ENCODE data around the gene ELMO2.

Gene ELMO2, protein sequence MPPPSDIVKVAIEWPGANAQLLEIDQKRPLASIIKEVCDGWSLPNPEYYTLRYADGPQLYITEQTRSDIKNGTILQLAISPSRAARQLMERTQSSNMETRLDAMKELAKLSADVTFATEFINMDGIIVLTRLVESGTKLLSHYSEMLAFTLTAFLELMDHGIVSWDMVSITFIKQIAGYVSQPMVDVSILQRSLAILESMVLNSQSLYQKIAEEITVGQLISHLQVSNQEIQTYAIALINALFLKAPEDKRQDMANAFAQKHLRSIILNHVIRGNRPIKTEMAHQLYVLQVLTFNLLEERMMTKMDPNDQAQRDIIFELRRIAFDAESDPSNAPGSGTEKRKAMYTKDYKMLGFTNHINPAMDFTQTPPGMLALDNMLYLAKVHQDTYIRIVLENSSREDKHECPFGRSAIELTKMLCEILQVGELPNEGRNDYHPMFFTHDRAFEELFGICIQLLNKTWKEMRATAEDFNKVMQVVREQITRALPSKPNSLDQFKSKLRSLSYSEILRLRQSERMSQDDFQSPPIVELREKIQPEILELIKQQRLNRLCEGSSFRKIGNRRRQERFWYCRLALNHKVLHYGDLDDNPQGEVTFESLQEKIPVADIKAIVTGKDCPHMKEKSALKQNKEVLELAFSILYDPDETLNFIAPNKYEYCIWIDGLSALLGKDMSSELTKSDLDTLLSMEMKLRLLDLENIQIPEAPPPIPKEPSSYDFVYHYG

DNA sequence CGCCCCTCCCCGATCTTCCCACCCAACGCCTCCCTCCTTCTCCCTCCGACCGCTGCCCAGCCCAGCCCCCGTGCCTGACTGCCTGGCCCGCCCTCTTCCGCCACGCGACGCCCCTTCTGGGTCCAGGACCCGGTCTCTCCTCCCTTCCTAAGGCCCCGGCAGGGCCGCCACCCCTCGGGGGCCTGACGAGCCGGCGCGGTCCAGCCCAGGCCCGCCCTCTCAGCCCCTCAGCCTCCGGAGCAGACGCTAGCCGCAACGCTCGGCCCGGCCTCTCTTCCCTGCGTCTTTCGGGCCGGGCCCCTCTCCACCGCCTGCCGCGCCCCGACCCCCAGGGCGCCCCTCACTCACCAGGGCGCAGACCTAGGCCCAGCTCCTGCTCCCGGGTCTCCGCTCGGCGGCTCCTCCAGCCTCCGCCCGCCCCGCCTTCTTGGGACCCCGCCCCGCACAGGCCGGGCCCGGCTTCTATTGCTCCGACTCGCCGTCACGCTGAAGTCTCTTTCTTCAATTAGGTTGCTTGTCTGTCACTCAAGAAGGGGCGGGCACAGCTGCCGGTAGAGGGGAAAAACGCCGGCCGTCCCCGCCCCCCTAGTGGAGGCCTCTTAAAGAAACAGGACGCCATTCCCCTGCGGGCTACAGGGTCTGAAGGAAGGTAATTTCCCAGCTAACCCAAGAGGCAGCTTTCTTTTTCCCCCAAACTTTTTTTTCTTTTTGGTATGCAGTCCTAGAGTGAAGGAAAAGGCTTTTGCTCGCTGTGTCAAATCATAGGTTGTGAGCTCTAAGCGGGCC is at the start of gene ELMO2:
TSS of gene ELMO2 (minus strand) at position 416 of the 786 bp plus-strand sequence. CDS start 12,133 bp downstream, outside the sequence.
- DNase-seq = peak; percentile 98

DNA sequence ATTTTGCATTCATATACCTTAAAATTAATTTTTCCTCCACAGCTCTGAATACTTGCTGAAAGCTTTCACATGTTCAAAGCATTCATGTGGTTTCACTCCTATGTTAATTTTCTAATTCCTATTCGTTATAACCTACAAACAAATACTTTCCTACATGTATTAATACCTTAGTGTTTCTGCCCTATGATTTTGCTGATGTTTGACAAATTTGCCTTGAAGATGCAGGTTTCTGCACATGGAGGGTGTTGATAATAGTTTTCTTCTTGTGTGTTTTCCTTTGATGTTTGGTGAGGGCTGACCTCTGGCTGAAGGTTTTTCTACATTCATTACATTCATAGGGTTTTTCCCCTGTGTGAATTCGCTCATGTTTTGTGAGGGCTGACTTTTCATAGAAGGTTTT is 49.3 kb upstream of the ELMO2 start:
- no peak for DNase-seq

DNA sequence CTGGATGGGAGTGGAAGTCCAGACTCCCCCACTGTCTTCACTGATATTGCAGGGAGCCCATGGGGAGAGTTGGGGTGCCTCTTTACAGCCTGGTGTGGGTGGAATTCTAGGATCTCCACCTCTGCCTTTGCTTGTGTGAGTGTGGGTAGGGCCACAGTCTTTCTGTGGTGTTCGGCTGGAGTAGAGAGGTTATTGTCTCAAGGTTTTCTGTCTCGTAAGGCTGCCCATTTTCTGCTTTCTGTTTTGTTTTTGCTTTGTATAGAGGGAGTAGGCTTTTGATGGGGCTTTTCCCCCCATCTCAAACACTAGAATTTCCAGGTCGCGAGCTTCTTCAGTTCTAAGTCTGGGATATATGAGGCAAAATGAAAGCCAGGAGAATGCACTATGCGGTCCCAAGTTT is 40.4 kb upstream of the ELMO2 start:
- no peak for DNase-seq

DNA sequence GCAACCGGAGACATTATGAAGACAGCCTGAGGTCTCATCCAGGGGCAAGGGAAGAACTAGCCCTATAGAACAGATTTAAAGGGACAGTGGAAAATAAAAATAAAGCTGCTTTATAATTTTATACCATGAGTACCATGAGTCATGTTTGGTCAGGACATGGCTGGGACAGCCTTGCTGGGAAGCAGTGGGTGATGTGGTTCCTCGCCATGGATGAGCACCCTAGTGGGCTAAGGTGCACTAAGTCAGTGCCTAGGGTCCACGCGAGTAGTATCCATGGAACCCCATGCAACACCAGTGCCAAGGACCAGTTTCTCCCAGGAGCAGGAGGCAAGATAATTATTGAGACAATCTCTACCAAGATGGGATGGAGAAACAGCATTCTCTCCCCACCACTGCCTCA is 33.4 kb upstream of the ELMO2 start:
- no peak for DNase-seq

DNA sequence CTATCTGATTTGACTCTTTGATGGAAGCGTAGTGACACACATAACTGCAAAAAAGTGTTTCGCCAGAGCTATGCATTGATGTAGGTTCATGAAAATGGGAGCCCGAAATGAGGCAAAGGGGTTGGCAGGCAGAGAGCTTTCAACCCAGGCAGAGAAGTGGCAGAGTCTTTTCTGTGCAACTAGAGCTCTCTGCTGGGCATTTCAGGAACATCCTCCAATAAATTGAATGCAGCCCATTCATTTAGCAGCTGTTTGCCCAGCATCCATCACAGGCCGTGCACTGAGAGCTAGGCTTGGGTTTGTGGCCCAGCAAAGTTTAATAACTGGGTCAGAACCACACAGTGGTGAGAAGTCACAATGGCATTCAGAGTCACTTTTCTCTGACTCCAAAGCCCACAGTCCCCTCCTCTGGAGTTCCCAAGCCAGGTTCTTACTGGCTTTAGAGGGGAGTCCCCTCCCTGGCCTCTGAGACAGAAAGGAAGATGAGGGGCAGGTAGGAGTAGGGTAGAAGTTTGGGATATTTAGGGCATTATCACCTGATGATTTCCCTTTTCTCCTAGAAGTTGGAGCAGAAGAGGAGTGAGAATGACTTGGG is 31.8 kb upstream of the ELMO2 start:
- peak; percentile 25 for DNase-seq

DNA sequence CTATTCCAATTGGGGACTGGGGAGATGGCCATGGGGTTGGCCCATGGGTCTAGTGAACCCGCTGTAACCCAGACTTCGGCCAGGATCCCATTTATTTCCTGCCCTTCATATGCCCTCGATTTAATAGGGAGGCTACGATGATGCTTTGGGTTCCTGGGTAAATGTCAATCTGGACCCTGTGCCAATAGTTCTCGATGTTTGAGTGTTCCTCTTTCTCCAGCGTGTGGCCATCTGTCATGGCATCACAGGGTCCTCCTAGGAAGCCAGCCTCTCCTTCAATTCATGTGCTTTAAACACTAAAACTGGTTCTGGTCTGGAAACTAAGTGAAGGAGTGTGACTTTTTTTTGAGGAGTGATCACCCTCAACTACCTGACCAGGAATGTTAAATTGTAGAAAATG is 28.7 kb upstream of the ELMO2 start:
- DNase-seq = no peak

DNA sequence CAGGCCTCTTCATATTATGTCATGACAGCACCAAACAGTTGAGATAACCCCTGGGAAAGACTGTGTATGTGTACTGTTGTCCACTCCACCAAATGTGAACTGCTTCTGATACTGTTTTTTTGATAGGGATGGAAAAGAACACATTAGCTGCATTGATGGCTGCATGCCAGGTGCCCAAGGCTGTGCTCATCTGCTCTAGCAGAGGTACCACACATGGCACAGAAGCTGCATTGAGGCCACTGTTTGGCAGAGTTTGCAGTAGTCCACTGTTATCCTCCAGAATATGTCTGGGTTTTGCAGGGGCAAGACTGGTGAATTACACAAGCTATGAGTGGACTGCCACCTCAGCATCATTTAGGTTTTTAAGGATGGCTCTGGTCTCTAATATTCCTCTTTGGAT is 28.2 kb upstream of the ELMO2 start:
- no peak for DNase-seq

DNA sequence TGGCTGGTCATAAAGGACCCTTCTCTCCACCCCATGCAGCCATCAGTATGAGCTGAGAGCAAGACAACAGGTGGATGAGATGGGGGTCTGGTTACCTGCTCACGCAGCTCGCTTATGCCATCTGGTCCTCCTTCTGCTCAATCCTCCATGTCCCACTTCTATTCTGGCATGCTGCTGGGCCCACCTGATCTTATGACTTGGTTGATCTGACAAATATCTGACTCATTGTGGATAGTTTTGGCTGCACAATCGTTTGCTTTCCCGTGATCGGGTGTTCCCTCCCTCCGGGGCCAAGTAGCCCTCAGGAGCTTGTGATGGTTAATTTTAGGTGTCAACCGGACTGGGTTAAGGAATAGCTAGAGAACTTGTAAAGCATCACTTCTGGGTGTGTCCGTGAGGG is 26.6 kb upstream of the ELMO2 start:
- no peak for DNase-seq

DNA sequence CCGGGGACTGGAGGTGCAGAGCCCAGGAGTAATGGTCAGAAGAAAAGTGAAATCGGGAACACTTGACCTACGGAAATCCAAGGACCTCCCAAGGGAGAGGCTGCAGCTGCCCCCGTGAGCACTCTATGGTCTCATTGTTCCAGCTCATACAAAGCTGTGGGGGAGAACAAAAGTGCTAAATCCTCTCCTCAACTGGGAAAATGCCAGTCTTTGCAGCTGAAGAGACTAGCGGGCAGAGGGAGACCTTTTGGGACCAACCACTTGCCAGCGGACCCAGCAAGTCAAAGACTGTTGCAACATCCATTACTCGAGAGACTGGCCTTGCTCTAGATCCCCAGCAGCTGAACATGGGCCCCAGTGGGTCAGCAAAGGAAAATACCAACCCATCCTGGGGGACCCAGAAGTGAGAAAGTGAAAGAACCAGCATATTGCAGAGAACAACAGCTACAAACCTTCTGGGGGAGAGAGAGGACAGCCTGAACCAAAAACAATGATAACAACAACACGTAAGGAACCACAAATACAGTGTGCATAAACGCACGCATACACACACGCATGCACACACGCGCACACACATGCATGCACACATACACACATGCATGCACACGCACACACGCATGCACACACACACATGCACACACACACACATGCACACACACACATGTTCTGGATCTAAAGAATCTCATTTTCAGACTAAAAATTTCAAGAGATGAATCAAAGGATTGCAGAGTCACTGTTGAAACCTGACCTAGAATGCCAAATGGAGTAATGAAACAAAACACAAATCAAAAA is 24.7 kb upstream of the ELMO2 start:
- DNase-seq = no peak

DNA sequence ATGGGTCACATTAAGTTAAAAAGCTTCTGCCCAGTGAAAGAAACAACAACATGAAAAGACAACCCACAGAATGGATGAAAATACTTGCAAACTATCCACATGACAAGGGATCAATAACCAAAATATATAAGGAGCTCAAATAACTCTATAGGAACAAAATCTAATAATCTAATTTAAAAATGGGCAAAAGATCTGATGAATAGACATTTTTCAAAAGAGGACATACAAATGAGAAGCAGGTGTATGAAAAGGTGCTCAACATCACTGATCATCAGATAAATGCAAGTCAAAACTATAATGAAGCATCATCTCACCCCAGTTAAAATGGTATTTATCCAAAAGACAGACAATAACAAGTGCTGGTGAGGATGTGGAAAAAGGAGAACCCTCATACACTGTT is 21.0 kb upstream of the ELMO2 start:
- no peak for DNase-seq

DNA sequence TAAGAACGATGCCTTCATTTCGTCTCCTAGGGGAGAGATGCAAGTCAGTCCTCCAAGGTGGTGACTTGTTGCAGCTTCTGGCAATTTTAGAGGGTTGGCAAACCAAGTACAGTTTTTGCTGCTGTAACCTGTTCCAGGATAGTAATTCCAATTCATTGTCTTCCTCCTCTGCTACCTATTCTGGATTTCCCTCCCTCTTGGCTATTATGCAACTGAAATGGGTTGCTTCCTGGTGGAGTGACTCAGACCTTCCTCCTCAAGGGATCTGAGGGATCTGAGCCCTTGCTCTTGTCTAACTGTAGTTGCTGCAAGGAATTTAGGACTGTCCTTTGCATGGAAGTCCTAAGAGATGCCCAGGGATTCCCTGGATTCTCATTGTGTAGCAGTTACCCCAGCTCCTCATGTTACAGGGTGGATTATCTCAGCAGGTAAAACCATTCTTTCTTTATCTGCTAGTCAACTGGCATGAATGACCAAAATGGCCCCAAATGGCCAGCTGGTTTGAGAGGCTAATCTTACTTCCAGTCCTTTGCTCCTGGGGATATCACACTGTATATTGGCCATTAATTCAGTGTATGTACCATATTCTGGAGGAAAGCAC is 17.6 kb upstream of the ELMO2 start:
- peak; percentile 7 for DNase-seq

DNA sequence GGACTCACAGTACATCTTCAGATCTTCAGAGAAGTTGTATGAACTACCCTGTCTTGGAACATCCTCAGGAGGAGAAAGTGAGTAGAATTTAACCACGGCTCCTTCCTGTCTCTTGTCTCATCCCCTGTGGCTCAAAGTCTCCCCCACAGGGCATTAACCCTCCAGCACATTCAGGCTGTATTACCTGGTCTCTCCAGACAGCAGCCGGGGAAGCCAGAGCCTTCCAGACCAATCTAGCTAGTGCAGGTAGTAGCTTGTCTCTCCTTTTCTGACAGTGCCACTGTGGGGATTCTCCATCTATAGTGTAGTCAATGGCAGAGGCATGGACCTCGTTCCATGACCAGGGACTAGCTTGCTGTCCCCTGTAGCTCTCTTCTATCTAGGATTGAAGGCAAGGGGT is 16.9 kb upstream of the ELMO2 start:
- no peak for DNase-seq

DNA sequence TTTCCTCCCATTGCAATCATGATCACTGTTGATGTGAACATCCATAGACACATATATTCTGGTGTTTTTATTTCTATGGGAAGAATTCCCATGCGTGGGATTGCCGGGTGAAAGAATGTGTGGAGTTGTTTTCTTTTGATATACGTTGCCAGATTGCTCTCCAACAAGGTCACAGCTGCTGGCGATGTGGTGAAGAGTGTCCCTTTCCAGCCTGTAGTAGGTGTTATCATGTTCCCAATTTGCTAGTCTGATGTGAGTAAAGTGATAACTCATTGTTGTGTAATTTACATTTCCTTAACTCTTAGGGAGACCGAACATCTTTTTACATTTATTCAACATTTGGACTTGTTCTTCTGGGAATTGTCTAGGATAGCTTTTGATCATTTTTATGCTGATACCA is 14.5 kb upstream of the ELMO2 start:
- no peak for DNase-seq

DNA sequence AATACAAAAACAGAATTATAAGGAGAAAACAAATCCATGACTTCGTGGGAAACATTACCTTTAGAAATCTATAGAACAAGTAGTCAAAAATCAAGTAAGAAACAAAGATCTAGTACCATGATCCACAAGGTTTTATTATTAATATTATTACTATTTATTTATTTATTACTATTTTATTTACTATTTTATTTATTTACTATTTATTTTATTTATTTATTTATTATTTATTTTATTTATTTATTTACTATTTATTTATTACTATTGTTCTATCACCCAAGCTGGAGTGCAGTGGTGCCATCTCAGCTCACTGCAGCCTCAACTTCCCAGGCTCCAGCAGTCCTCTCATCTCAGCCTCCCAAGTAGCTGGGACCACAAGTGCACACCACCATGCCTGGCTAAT is 13.5 kb upstream of the ELMO2 start:
- no peak for DNase-seq

DNA sequence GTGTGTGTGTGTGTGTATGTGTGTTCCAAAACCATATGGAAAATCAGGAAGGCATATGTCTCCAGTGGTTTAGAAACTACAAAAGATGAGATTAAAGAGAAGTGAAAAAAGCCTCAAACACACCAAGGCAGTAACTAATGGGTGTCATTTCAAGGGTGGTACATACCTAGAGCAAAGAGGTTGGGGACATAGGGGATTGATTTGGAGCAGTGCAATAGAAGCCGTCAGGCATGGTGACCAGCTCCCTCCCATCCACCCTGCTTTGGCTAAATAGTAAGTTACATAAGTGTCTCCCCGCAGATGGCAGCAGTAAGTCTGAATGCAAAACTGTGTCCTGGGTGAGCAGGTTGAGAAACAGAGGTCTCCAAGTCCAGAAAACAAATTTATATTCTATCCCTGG is 10.4 kb upstream of the ELMO2 start:
- no peak for DNase-seq

DNA sequence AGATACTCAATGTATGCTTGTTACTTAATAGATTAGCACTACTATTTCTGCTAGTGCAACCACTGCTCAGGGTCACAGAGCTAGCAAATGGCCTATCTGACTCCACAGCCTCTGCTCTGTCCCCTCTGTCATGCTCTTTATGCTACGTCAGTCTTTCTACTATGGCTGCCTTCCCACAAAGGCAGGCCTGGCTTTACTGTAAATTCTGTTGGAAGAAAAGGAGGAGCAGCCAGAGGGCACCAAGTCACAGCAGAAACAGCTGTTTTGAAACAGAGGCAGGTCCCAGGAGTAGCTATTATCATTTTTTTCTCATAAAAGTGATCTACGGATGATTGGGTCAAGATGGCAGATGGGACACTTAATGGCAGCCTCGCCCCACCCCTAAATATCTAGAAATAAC is 10.0 kb upstream of the ELMO2 start:
- no peak for DNase-seq

DNA sequence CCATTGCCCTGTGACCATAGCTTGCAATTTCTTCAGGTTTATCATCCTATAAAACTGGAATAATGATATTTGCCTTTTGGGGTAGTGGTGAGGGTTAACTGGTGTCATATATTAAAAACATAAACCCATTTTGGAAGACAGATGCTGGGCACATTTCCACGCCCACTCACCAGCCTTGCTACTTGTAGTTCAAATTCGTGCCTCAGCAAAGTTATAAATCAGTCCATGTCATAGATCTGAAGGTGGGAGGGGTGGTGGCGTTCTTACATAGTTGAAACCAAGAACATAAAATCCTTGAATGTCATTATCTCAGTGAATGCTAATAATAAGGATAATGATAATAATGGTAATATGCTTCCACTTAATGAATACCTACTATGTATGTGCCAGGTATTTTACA is 9.4 kb upstream of the ELMO2 start:
- no peak for DNase-seq

DNA sequence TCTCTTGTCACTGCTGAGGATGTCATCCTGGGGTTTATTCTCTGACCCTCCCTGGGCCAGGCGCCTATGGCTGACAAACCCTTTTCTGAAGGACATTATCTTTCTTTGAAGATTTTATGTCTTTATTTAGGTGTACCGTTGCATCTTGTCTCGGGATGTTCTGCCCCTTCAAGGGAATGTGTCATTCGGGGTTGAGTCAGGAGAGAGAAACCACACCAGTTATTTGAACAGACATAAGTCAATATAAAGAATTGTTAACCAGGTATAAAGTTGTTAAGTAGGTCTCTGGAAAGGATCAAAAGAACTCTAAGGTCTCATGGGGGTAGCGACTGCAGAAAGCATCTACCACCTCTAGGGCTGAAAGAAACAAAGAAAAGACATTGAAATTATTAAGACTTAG is 8.2 kb upstream of the ELMO2 start:
- DNase-seq = no peak

DNA sequence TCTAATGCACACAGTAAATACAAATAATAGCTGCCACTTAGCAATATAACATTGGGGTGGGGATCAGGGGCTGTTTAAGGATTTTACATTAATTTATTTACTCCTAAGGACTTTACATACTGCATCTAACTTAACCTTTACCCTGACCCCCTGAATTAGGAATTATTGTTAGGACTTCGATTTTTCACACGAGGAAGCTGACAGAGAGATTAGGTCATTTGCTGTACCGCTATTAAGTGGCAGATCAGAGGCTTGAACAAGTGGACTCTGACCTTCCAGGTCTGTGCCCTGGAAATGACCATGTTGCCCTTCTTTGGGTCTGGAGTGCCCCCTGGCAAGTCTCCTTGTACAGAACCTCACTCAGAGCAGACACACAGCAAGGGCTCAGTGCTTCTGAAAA is 5.2 kb upstream of the ELMO2 start:
- DNase-seq = no peak

DNA sequence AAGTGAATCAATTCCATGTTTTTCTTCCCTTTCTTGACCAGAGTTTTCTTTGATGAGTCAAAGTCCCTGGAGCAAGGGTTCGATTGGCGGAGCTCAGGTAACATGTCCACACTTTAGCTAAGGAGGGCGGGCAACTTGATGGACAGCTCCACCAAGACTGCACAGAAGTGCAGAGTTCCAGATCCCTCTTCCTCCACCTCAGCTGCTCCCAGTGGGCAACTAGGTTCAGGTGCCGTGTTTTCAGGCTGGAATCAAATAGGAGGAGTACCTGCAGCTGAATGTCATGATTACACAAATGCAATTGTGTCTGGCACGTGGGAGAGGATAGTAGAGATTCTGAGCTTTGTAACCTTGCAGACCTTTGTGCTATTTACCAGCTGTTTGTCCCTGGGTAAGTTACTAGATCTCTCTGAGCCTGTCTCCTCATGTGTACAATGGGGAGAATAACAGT is 1.9 kb upstream of the ELMO2 start:
- no peak for DNase-seq

DNA sequence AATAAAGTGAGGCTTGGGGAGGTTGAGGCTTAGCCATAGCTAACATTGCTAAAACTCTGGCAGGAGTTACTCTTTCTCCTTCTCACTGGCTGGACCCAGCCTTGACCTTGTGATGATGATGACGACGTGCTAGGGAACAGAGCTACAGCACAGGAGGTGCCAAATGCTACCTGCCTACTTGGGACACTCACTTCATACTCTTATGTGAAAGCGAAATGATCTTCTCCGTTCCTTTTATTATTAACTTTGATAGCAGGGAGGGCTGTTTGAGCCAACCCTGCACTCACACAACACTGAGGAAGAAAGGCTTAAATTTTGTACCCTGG is 1.2 kb upstream of the ELMO2 start:
- no peak for DNase-seq

DNA sequence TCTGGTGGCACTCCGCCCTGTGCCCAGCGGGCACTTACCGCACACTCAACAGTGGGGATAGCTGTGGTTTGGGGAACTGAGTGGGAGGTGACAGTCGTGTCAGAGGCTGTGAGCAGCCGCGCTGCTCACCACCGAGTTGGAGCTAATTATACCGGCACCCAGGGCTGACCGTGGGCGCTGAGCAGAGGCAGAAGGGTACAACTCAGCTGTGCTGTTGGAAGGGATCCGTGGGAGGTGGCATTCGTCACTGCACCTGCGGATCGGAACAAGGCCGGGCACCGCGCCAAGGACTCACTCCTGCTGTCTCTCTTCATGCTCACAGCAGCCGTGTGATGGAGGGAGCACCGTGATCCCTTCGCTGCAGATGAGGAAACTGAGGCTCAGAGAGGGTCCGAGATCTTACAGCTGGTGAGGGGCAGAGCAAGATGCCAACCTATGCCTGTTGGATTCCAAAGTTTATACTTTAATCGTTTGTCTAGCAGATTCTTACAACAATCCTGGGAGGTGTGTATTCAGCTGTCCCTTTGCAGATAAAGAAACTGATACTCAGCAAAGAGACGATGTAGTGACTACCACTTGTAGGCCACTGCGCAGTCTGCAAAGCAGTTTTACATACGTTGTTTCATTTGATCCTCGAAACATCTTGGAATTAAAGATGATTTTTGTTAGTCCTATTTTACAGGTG is 713 bp upstream of the ELMO2 start:
- DNase-seq = peak; percentile 74

All from inflammatory macrophage treated with lipopolysaccharide for 4 hours (primary cell).